Tibial nerve (tissue), 4 donors: ENCODE measurements around the gene TEX9. TPM values are rescaled to one million over a fixed set of nuclear protein-coding genes. Genes with fewer than 3 reads are reported as not detected.
"Not testable (repeated sequence)": the region's sequence is repeated elsewhere in the genome, so short reads cannot be mapped to it uniquely, and the experiment has no call there.

Source experiments
- DNase-seq, 2 donors: peaks; one replicate each; pipeline ENCODE4 v3.0.0-alpha.2; 2019; ENCODE audit warnings: low spot score in 2 of 2
- H3K27ac ChIP-seq, 4 donors: fragments of 200-600 bp; sonication (generic) in 3 of 4; one replicate each; pipeline ENCODE4 v1.5.1; 2017 to 2019; ENCODE audit warnings: mild to moderate bottlenecking in 1 of 4
- H3K27me3 ChIP-seq, 2 donors: fragments of 200-600 bp; sonication (generic) in 1 of 2; one replicate each; pipeline versions ENCODE4 v1.5.1 to v1.6.0; 2017 to 2019
- H3K36me3 ChIP-seq, 3 donors: fragments of 200-600 bp; sonication (generic); one replicate each; pipeline ENCODE4 v1.5.1; 2018 to 2019
- H3K4me1 ChIP-seq, 4 donors: fragments of 200-600 bp; sonication (generic) in 3 of 4; one replicate each; pipeline ENCODE4 v1.5.1; 2017 to 2019
- H3K4me3 ChIP-seq, 4 donors: fragments of 200-600 bp; sonication (generic) in 3 of 4; one replicate each; pipeline ENCODE4 v1.5.1; 2017 to 2019; ENCODE audit warnings: mild to moderate bottlenecking in 1 of 4, moderate library complexity in 1 of 4
- H3K9me3 ChIP-seq, 4 donors: fragments of 200-600 bp; sonication (generic) in 3 of 4; one replicate each; pipeline ENCODE4 v1.5.1; 2017 to 2019
- CTCF ChIP-seq, 5 experiments: fragments of 200-600 bp in 3 of 5; fragments of 450-650 bp in 2 of 5; sonication (generic) in 3 of 5; IDR thresholded peaks; one replicate each; pipeline ENCODE4 v1.5.1; 2016 to 2019; ENCODE audit warnings: antibody characterized with exemption in 5 of 5, mild to moderate bottlenecking in 3 of 5, moderate library complexity in 2 of 5
- EP300 ChIP-seq, 2 donors: sonication (generic); formaldehyde crosslinking; IDR thresholded peaks; one replicate each; pipeline ENCODE4 v1.6.1; 2017; ENCODE audit warnings: antibody characterized with exemption in 2 of 2, mild to moderate bottlenecking in 1 of 2
- POLR2A ChIP-seq, 2 donors: fragments of 450-650 bp; IDR thresholded peaks; one replicate each; pipeline ENCODE4 v1.6.1; 2017; ENCODE audit warnings: antibody characterized with exemption in 2 of 2, mild to moderate bottlenecking in 2 of 2, moderate library complexity in 2 of 2
- WGBS, 2 donors: methylation state at CpG; one replicate each; pipeline ENCODE4 v1.1.5; 2018; 5-methylcytosine and 5-hydroxymethylcytosine counted together
- total RNA-seq, 4 donors: library from RNA; depleted of rRNA; stranded (reverse); fragments of >200 nt; gene quantifications; one replicate each; pipeline ENCODE4 v1.1.0, GENCODE V29; 2016

The TEX9 gene
- total RNA-seq: 10 to 100 TPM in 1 of 4 donors, 1 to 10 TPM in 3; 5.4 to 12.4 (median 6.6) TPM

- DNase-seq: peak; percentile 68 to 71
- Histone ChIP-seq H3K4me1 (peaks cover 0 to 19% (median 0%) of the 10 kb centered on the region in 4 donors), H3K36me3 (no peaks in the 10 kb centered on the region), H3K9me3 (peaks cover 0 to 4% (median 2%) of the 10 kb centered on the region in 4 donors), H3K27me3 (no peaks in the 10 kb centered on the region), H3K27ac (peak within 1 kb of the TSS in 2 of 4 donors; percentile 42 to 53), H3K4me3 (peak within 1 kb of the TSS; percentile 45 to 77 (median 61))
- WGBS, 2 donors: 0 to 1% methylated on average over 26 to 40 of the region's 45 CpGs
- TF ChIP-seq EP300 (IDR thresholded peaks at IDR 0.05) (peak in 1 of 2 donors; percentile 33), POLR2A (IDR thresholded peaks at IDR 0.05) (no peak), CTCF (IDR thresholded peaks at IDR 0.05) (no peak)
Observed at GRCh38 chr15:56365075-56365711, at the start of gene TEX9. TEX9 (plus strand) TSS chr15:56365426; CDS start chr15:56365451, 25 bp downstream.

- H3K4me1 ChIP-seq, H3K36me3 ChIP-seq, H3K4me3 ChIP-seq, H3K27me3 ChIP-seq, DNase-seq, H3K27ac ChIP-seq: not testable (repeated sequence)
- 92 to 97% methylated on average over 13 to 16 of the region's 18 CpGs for WGBS, 2 donors
- H3K9me3 ChIP-seq: peaks cover 0 to 16% (median 6%) of the 10 kb centered on the region in 4 donors
Observed at GRCh38 chr15:56316561-56316960, 48.7 kb upstream of the TEX9 start.

- peaks cover 0 to 16% (median 6%) of the 10 kb centered on the region in 4 donors for H3K9me3 ChIP-seq
- no peak overlapping the region for H3K4me3 ChIP-seq
- no peaks in the 10 kb centered on the region for H3K36me3 ChIP-seq
- no peak overlapping the region for H3K27ac ChIP-seq
- no peak for DNase-seq
- TF ChIP-seq CTCF (IDR thresholded peaks at IDR 0.05): no peak
- no peak for TF ChIP-seq POLR2A (IDR thresholded peaks at IDR 0.05)
- TF ChIP-seq EP300 (IDR thresholded peaks at IDR 0.05): no peak
- H3K27me3 ChIP-seq: no peaks in the 10 kb centered on the region
- no peaks in the 10 kb centered on the region for H3K4me1 ChIP-seq
Observed at GRCh38 chr15:56320316-56320715, 44.9 kb upstream of the TEX9 start.

GRCh38 chr15:56320861-56321260 lies 44.4 kb upstream of the TEX9 start:
- no peak for TF ChIP-seq EP300 (IDR thresholded peaks at IDR 0.05)
- no peak for TF ChIP-seq CTCF (IDR thresholded peaks at IDR 0.05)
- no peak for TF ChIP-seq POLR2A (IDR thresholded peaks at IDR 0.05)
- WGBS, 2 donors: 63 to 71% methylated on average over 3 of the region's 3 CpGs
- Histone ChIP-seq H3K36me3 (no peaks in the 10 kb centered on the region), H3K4me1 (no peaks in the 10 kb centered on the region), H3K4me3 (no peak overlapping the region), H3K27me3 (no peaks in the 10 kb centered on the region), H3K27ac (no peak overlapping the region), H3K9me3 (peaks cover 0 to 16% (median 6%) of the 10 kb centered on the region in 4 donors)
- DNase-seq: no peak

- Histone ChIP-seq H3K4me1 (no peaks in the 10 kb centered on the region), H3K36me3 (no peaks in the 10 kb centered on the region), H3K4me3 (no peak overlapping the region), H3K27me3 (no peaks in the 10 kb centered on the region), H3K9me3 (peaks cover 0 to 17% (median 4%) of the 10 kb centered on the region in 4 donors), H3K27ac (no peak overlapping the region)
- TF ChIP-seq CTCF (IDR thresholded peaks at IDR 0.05) (no peak), EP300 (IDR thresholded peaks at IDR 0.05) (no peak), POLR2A (IDR thresholded peaks at IDR 0.05) (no peak)
- DNase-seq: no peak
- 68 to 74% methylated on average over 2 of the region's 2 CpGs for WGBS, 2 donors
Observed at GRCh38 chr15:56322444-56322843, 42.8 kb upstream of the TEX9 start.
